ENCODE measurements around the gene NHP2.

NHP2 gene

GRCh38 chr5:178114325-178115135 is 39.2 kb downstream of the NHP2 start:
- DNase-seq (ENCODE audit: low spot score), result no peak

DNA sequence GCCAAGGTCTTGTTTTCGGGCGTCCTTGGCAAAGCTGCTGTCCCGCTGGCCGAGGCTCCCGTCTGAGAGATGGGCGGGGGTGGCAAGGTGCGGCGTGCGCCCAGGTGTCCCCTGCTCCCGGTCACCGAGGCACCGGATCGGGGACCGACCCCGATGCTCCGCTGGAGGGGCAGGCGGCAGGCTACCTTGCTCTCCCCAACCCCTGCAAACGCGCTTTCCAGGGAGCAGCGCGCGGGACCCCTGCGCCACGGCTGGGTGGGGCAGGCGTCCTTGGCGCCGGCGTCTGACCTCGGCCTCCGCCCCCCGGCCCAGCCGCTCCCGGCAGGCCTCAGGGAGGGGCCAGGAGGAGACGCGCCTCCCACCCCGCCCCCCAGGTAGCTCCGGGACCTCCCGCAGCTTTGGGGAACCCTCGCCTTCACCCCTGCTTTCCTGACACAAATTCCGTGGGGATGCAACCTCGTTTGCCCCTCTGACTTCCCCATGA is 39.8 kb downstream of the NHP2 start:
- no peak for DNase-seq (ENCODE audit: low spot score)

GRCh38 chr5:178113141-178113787 is 40.4 kb downstream of the NHP2 start, which contains the start of gene N4BP3:
Gene N4BP3 (plus strand): TSS chr5:178113532. CDS start chr5:178119584, 6,052 bp downstream.
- DNase-seq (ENCODE audit: low spot score), result peak; percentile 79

DNA sequence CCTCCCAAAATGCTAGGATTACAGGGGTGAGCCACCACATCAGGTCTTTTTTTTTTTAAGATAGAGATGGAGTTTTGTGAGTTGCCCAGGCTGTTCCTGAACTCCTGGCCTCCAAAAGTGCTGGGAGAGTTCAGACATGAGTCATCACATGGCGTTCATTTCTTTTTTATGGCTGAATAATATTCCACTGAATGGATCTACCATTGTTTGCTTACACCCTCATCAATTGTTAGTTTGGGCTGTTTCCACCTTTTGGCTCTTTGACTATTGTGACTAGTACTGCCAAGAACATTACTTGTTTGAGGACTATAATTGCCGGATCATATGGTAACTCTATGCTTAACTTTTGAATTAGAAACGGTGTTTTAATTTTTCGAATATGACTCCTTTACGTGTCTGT is 41.1 kb downstream of the NHP2 start:
- DNase-seq (ENCODE audit: low spot score), result no peak

GRCh38 chr5:178111925-178112324 is 41.8 kb downstream of the NHP2 start:
- no peak for DNase-seq (ENCODE audit: low spot score)

GRCh38 chr5:178110511-178110910 is 43.2 kb downstream of the NHP2 start:
- no peak for DNase-seq (ENCODE audit: low spot score)

DNA sequence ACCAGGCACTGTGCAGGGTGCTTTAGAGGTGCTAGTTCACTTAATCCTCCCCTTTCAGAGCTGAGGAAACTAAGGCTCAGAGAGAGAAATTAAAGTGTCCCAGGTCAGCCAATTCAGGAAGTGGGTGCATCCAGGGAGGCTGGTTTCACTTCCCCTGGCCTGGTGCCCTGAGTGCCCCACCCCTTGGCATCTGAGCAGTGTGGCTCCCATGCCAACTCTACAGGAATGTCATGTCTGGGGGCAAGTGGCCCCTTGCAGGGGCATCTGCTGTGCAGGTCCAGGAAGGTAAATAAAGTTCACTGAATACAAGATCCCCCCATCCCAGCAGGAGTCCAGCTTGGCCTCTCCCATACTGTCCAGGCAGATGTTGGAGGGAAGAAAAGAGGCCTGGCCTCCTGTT is 44.7 kb downstream of the NHP2 start:
- DNase-seq (ENCODE audit: low spot score), result no peak

DNA sequence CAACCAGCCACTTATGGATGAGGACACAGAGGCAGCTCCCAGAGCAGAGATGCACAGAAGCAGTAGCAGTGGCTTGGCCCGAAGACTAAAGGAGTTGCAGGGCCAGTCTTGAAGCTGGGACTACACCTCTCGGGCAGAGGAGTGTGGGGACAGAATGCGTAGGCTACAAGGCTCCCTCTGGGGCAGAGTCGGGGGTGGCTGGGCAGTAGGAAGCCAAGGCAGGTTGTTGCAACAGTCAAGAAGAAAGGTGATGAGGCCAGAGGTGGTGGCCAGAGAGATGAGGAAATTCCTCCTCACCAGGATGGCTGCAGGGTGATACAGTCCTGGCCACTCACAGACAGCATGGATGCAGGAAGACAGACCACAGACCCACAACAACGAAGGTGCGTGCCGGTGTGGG is 45.2 kb downstream of the NHP2 start:
- no peak for DNase-seq (ENCODE audit: low spot score)

- no peak for DNase-seq (ENCODE audit: low spot score)
These were observed 45.9 kb downstream of the NHP2 start for GRCh38 chr5:178107756-178108310.

DNA sequence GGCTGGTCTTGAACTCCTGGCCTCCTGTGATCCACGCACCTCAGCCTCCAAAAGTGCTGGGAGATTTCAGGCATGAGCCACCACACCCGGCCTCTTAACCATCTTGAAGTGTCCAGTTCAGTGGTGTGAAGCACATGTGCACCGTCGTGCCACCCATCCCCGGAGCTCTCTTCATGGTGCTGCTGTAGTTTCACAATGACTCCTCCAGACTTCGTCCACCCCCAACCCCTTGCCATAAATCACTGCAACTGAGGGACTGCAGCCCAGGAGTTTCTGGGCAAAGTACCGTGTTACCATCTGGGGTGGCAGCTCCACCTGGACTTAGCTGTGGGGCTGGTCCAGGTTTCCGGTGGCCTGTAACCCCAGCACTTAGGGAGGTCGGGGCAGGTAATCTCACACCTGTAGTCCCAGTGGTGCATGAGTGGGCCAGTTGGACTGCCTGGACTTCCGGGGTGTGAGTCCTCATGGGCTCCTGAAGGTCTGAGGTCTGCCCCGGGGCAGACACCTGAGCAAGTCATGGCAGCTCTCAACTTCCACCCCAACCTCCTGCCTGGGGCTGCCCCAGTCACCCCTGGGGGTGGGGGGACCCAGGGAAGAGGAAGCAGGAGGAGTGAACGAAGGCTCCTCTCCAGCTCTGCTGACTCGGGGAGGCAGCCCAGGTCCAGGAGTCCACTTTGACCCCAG is 47.0 kb downstream of the NHP2 start:
- DNase-seq (ENCODE audit: low spot score), result no peak

- no peak for DNase-seq (ENCODE audit: low spot score)
These were observed 47.6 kb downstream of the NHP2 start for GRCh38 chr5:178106086-178106485.

DNA sequence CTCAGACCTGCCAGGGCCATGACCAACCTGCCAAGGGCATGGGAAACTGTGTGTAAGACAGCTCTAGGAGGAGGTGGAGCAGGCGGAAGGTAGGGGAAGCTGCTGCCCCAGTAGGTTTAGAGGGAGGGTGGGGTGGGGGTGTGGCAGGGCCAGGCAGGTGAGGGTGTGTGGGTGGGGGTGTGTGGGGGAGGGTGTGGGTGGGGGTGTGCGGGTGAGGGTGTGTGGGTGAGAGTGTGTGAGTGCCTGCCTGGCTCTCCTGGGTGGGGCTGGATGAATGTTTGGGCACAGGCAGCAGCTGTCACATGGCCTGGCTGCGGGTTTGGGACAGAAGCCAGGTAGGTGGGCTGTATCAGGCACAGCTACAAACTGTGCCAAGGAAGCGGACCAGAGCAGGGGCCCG is 49.2 kb downstream of the NHP2 start:
- DNase-seq (ENCODE audit: low spot score), result no peak

- DNase-seq (ENCODE audit: low spot score), result no peak
These were observed 50.1 kb downstream of the NHP2 start for GRCh38 chr5:178103612-178104011.

Data from left forelimb (tissue), 1 donor.